Activated B cell treated with CpG ODN at 0.5 μM for 24 hours (primary cell): ENCODE results near the gene XAB2. TPM values are rescaled to one million over a fixed set of nuclear protein-coding genes. Genes with fewer than 3 reads are reported as not detected.

ENCODE experiments used
- ATAC-seq: fragments of 200-7000 bp; cut with Tn5 transposase; one replicate; pipeline ENCODE4 v1.10.0; 2021; ENCODE audit warnings: low read depth, mild to moderate bottlenecking, moderate library complexity
- CTCF ChIA-PET: fragments of 350-600 bp; sonication (Branson Sonifier 250); formaldehyde crosslinking; loops from one replicate; lab custom pipeline; 2021; ENCODE audit warnings: antibody characterized with exemption; lab: Charles Lee
- POLR2A ChIA-PET: fragments of 350-600 bp; sonication (Branson Sonifier 250); formaldehyde crosslinking; loops from one replicate; lab custom pipeline; 2021; ENCODE audit warnings: antibody characterized with exemption; lab: Charles Lee
- DNase-seq: peaks from one replicate; pipeline ENCODE4 v3.0.0; 2022
- H3K27ac Mint-ChIP-seq: one replicate; pipeline ENCODE4 v1.8.0; 2020; ENCODE audit warnings: mixed read lengths
- H3K27me3 Mint-ChIP-seq: one replicate; pipeline ENCODE4 v1.8.0; 2021; ENCODE audit warnings: mixed read lengths
- H3K36me3 Mint-ChIP-seq: one replicate; pipeline ENCODE4 v1.8.0; 2021; ENCODE audit warnings: low read depth, mixed read lengths
- H3K4me1 Mint-ChIP-seq: one replicate; pipeline ENCODE4 v1.8.0; 2021; ENCODE audit warnings: mixed read lengths
- H3K4me3 Mint-ChIP-seq: one replicate; pipeline ENCODE4 v1.8.0; 2020; ENCODE audit warnings: mild to moderate bottlenecking, mixed read lengths
- H3K9me3 Mint-ChIP-seq: one replicate; pipeline ENCODE4 v1.8.0; 2020; ENCODE audit warnings: mixed read lengths
- CTCF ChIP-seq: fragments of 200-600 bp; IDR thresholded peaks from one replicate; pipeline ENCODE4 v1.8.0; 2022; ENCODE audit warnings: antibody characterized with exemption, mild to moderate bottlenecking
- intact Hi-C: fragments of 100-400 bp; cut with micrococcal nuclease; formaldehyde crosslinking; loops from one replicate; pipeline ENCODE4 v1.15.1; 2024
- total RNA-seq: library from RNA; stranded (reverse); gene quantifications from 2 replicates; pipeline ENCODE4 v1.2.3, GENCODE V29; 2022

XAB2 gene
- total RNA-seq: 47.4 and 51.8 TPM in 2 replicates

GRCh38 chr19:7629347-7630054 lies at the start of gene XAB2, which contains the start of gene PET100:
Gene XAB2, minus strand, starts transcription at chr19:7629545. Its CDS starts 18 bp downstream, at chr19:7629527.
Gene PET100, plus strand, starts transcription at chr19:7629793. Its CDS starts 41 bp downstream, at chr19:7629834.
- H3K36me3 Mint-ChIP-seq: peaks cover 39% of the 10 kb centered on the region
- peaks cover 37% of the 10 kb centered on the region for H3K4me1 Mint-ChIP-seq
- peak within 1 kb of the TSS; percentile 98 for H3K27ac Mint-ChIP-seq
- no peak for TF ChIP-seq CTCF
- H3K9me3 Mint-ChIP-seq: no peaks in the 10 kb centered on the region
- DNase-seq (peak; percentile 88), ATAC-seq (peak; percentile 98)
- intact Hi-C loops: loop anchor here (1.0 kb wide), 3 partner anchors 8 to 314 kb away; partner anchors contain the start of genes PNPLA6, STXBP2 and TIMM44
- H3K4me3 Mint-ChIP-seq: peak within 1 kb of the TSS; percentile 98
- no peaks in the 10 kb centered on the region for H3K27me3 Mint-ChIP-seq
- POLR2A ChIA-PET: interaction anchor here (0.6 to 2.1 kb wide), 28 partner anchors 9 to 885 kb away, joined by 3 to 14 read pairs (median 4); partner anchors contain the start of genes FCER2, MAP2K7, MCOLN1 and SNAPC2
- CTCF ChIA-PET: interaction anchor here (1.0 to 1.4 kb wide), 2 partner anchors 51 to 61 kb away, joined by 3 read pairs; partner anchors contain the start of gene TRAPPC5

GRCh38 chr19:7677669-7678311 lies 48.4 kb upstream of the XAB2 start:
- DNase-seq: no peak
- H3K27me3 Mint-ChIP-seq: peaks cover 22% of the 10 kb centered on the region
- ATAC-seq: no peak
- no peaks in the 10 kb centered on the region for H3K9me3 Mint-ChIP-seq
- H3K4me3 Mint-ChIP-seq: peak overlapping the region; percentile 2
- peaks cover 55% of the 10 kb centered on the region for H3K4me1 Mint-ChIP-seq
- H3K27ac Mint-ChIP-seq: no peak overlapping the region
- TF ChIP-seq CTCF: no peak
- peaks cover 12% of the 10 kb centered on the region for H3K36me3 Mint-ChIP-seq
- ChIA-PET POLR2A (interaction anchor here (0.6 to 1.0 kb wide), 4 partner anchors 28 to 122 kb away, joined by 3 to 13 read pairs (median 4); no protein-coding TSS in a partner anchor), CTCF (interaction anchor here (0.9 to 3.1 kb wide), 3 partner anchors 109 to 576 kb away, joined by 4 to 29 read pairs (median 11); no protein-coding TSS in a partner anchor)
- intact Hi-C loops: loop anchor here (10.0 kb wide), 1 partner anchor 323 kb away; no protein-coding TSS in a partner anchor

- H3K27me3 Mint-ChIP-seq: peaks cover 27% of the 10 kb centered on the region
- no peak for TF ChIP-seq CTCF
- H3K4me3 Mint-ChIP-seq: peak within 1 kb of the TSS; percentile 35
- no peak for ATAC-seq
- H3K27ac Mint-ChIP-seq: no peak within 1 kb of the TSS
- peaks cover 50% of the 10 kb centered on the region for H3K4me1 Mint-ChIP-seq
- CTCF ChIA-PET: interaction anchor here (0.9 to 3.1 kb wide), 2 partner anchors 108 to 123 kb away, joined by 3 to 29 read pairs; no protein-coding TSS in a partner anchor
- intact Hi-C loops: loop anchor here (10.0 kb wide), 1 partner anchor 322 kb away; no protein-coding TSS in a partner anchor
- POLR2A ChIA-PET: interaction anchor here (1.1 kb wide), 1 partner anchor 143 kb away, joined by 3 read pairs; no protein-coding TSS in a partner anchor
- no peak for DNase-seq
- peaks cover 6% of the 10 kb centered on the region for H3K36me3 Mint-ChIP-seq
- H3K9me3 Mint-ChIP-seq: no peaks in the 10 kb centered on the region
These were observed 47.5 kb upstream of the XAB2 start, which contains the start of gene MCEMP1 for GRCh38 chr19:7676854-7677253. Gene MCEMP1, plus strand, starts transcription at chr19:7677090. Its CDS starts 31 bp downstream, at chr19:7677121.

GRCh38 chr19:7676376-7676775 lies 47.0 kb upstream of the XAB2 start:
- peaks cover 30% of the 10 kb centered on the region for H3K27me3 Mint-ChIP-seq
- ATAC-seq (no peak), DNase-seq (no peak)
- ChIA-PET CTCF (interaction anchor here (0.9 to 3.1 kb wide), 2 partner anchors 108 to 124 kb away, joined by 3 to 29 read pairs; no protein-coding TSS in a partner anchor), POLR2A (interaction anchor here (1.1 kb wide), 1 partner anchor 143 kb away, joined by 3 read pairs; no protein-coding TSS in a partner anchor)
- peak overlapping the region; percentile 35 for H3K4me3 Mint-ChIP-seq
- intact Hi-C loops: loop anchor here (10.0 kb wide), 1 partner anchor 322 kb away; no protein-coding TSS in a partner anchor
- no peak overlapping the region for H3K27ac Mint-ChIP-seq
- peaks cover 2% of the 10 kb centered on the region for H3K36me3 Mint-ChIP-seq
- TF ChIP-seq CTCF: no peak
- H3K4me1 Mint-ChIP-seq: peaks cover 46% of the 10 kb centered on the region
- H3K9me3 Mint-ChIP-seq: no peaks in the 10 kb centered on the region
